Tibial artery (tissue), 4 donors: ENCODE results near the gene PLEKHH1.

Experiments used
- DNase-seq, 2 donors: peaks; one replicate each; pipeline ENCODE4 v3.0.0-alpha.2; 2019
- H3K27ac ChIP-seq, 2 donors: fragments of 200-600 bp; sonication (generic) in 1 of 2; 1 replicate in 1 of 2; 2 replicates in 1 of 2; pipeline ENCODE4 v1.5.1; 2018 to 2019; ENCODE audit warnings: mild to moderate bottlenecking in 1 of 2
- H3K27me3 ChIP-seq, 2 donors: fragments of 200-600 bp; sonication (generic) in 1 of 2; one replicate each; pipeline versions ENCODE4 v1.5.1 to v1.6.0; 2016 to 2019
- H3K36me3 ChIP-seq, 3 donors: fragments of 200-600 bp; sonication (generic) in 2 of 3; one replicate each; pipeline ENCODE4 v1.5.1; 2016 to 2019; ENCODE audit warnings: mild to moderate bottlenecking in 2 of 3
- H3K4me1 ChIP-seq, 4 donors: fragments of 200-600 bp; sonication (generic) in 2 of 4; 1 replicate in 3 of 4; 2 replicates in 1 of 4; pipeline ENCODE4 v1.5.1; 2016 to 2019
- H3K4me3 ChIP-seq, 2 donors: fragments of 200-600 bp; sonication (generic) in 1 of 2; 1 replicate in 1 of 2; 2 replicates in 1 of 2; pipeline ENCODE4 v1.5.1; 2018 to 2019; ENCODE audit warnings: mild to moderate bottlenecking in 2 of 2
- H3K9me3 ChIP-seq, 3 donors: fragments of 200-600 bp; sonication (generic) in 1 of 3; one replicate each; pipeline ENCODE4 v1.5.1; 2016 to 2019
- intact Hi-C: fragments of 100-400 bp; cut with DNase I; formaldehyde crosslinking; loops from one replicate; pipeline ENCODE4 v1.15.0; 2023; ENCODE audit warnings: low total_unique reads
- TF ChIP-seq, protein P1 (sequence below), 2 experiments: fragments of 200-600 bp in 1 of 2; fragments of 450-650 bp in 1 of 2; IDR thresholded peaks; one replicate each; pipeline ENCODE4 v1.5.1; 2017 to 2019; ENCODE audit warnings: antibody characterized with exemption in 2 of 2, mild to moderate bottlenecking in 1 of 2, moderate library complexity in 1 of 2

The PLEKHH1 gene

DNA sequence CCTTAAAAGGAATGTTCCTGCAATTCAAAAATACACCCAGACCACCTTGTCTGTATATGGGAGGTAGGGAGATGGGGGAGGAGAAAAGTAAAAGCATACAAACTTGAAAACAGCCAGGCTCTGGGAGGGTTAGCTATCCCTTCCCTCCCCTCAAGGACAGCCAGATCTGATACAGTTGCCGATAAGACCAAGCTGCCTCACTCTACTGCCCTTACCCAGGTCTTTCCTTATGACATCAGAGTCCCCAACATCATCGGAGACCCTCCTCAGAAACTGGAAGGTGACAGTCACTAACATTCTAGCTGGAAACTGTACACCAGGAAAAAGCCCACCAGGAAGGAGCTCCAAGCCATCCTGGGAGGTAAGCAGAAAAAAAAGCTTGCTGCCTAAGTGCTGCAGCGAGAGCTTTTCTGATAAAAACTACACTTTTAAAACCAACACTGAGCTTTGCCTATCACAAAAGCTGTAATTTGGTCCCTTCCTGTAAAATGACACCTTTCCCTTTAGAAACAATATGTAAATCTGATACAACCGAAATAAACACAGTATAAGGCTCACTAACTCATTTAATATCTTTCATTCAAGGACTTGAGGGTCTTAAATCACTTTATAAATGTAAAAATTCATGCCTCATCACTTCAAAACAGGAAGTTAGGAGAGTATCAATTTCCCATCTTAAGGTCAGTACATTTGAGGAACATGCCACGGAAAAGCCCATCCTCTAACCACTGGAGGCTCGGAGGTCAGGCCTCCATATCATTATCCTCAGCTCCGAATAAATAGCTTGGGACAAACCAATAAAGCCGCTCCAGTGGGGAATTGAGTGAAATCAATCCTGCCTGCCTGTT is 20.4 kb upstream of the PLEKHH1 start:
- DNase-seq: no peak
- H3K4me1 ChIP-seq: peaks cover 0 to 18% (median 13%) of the 10 kb centered on the region in 4 donors
- no peaks in the 10 kb centered on the region for H3K9me3 ChIP-seq
- TF ChIP-seq, protein P1, sequence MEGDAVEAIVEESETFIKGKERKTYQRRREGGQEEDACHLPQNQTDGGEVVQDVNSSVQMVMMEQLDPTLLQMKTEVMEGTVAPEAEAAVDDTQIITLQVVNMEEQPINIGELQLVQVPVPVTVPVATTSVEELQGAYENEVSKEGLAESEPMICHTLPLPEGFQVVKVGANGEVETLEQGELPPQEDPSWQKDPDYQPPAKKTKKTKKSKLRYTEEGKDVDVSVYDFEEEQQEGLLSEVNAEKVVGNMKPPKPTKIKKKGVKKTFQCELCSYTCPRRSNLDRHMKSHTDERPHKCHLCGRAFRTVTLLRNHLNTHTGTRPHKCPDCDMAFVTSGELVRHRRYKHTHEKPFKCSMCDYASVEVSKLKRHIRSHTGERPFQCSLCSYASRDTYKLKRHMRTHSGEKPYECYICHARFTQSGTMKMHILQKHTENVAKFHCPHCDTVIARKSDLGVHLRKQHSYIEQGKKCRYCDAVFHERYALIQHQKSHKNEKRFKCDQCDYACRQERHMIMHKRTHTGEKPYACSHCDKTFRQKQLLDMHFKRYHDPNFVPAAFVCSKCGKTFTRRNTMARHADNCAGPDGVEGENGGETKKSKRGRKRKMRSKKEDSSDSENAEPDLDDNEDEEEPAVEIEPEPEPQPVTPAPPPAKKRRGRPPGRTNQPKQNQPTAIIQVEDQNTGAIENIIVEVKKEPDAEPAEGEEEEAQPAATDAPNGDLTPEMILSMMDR (IDR thresholded peaks at IDR 0.05): no peak
- H3K27ac ChIP-seq: no peak overlapping the region
- H3K4me3 ChIP-seq: no peak overlapping the region
- H3K36me3 ChIP-seq: no peaks in the 10 kb centered on the region
- intact Hi-C loops: no loop called here
- H3K27me3 ChIP-seq: no peaks in the 10 kb centered on the region

- no peak overlapping the region for H3K27ac ChIP-seq
- peaks cover 0 to 18% (median 13%) of the 10 kb centered on the region in 4 donors for H3K4me1 ChIP-seq
- H3K27me3 ChIP-seq: peaks cover 0 to 3% of the 10 kb centered on the region in 2 donors
- H3K36me3 ChIP-seq: no peaks in the 10 kb centered on the region
- DNase-seq: no peak
- TF ChIP-seq, protein P1 (IDR thresholded peaks at IDR 0.05): no peak
- no peaks in the 10 kb centered on the region for H3K9me3 ChIP-seq
- no peak overlapping the region for H3K4me3 ChIP-seq
- intact Hi-C loops: no loop called here
These were observed 19.4 kb upstream of the PLEKHH1 start for GRCh38 chr14:67513631-67514108.

DNA sequence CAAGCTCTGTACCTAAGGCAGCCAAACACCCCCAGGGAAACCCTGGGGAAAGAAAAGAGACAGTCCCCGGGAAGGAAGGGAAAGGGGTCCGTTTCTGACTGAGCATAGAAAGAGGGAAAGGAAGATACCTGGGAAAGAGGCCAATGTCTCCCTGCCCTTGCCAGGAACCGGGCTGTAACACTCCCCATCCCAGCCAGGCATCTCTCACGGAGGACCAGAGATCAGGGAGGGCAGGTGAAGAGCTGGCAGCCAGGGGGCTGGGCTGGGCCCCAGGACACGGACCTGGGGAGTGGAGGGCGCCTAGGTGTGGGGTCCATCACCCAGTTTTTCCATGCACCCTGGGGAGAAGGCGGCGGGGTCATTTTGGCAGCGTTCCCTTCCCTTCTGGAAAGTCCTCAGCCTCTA is 18.9 kb upstream of the PLEKHH1 start:
- Histone ChIP-seq H3K4me3 (peak overlapping the region; percentile 90 to 100), H3K4me1 (peaks cover 0 to 18% (median 13%) of the 10 kb centered on the region in 4 donors), H3K9me3 (no peaks in the 10 kb centered on the region), H3K27me3 (peaks cover 0 to 9% of the 10 kb centered on the region in 2 donors), H3K27ac (peak overlapping the region; percentile 54 to 55), H3K36me3 (no peaks in the 10 kb centered on the region)
- no peak for DNase-seq
- TF ChIP-seq, protein P1 (IDR thresholded peaks at IDR 0.05): no peak
- intact Hi-C loops: no loop called here

DNA sequence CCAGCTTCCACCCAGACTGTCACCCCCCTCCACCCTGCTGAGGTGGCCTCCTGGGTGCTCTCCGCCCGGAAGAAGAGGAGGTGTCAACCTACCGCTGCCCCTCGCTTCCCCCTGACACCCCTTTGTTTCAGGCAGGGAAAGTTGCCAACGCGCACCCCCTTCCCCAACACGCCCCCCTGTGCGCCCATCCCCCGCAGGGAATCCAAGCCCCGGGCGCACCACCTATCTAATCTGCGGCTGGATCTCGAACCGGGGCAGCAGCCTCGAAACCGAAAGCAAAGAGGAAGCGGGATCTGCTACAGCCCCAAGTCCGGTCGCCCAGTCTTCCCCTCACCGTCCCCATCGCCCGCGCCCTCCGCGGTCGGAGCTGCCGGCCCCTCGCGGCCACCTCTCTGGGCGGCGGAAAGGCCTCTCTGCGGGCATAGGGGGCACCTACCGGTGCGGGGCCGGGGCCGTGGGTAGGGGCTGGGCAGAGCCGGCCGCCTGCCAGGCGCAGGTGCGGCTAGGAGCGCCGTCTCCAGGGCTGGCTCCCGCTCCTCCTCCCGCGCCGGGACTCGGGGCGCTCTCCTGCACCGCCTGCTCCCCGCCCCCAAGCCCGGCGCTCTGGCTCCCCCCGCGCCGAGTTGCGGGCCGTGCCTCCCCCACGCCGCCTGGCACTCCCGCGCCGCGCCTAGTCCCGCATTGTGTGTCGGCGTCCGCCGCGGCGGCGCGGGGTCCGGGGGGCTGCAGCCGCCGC is 18.3 kb upstream of the PLEKHH1 start:
- Histone ChIP-seq H3K9me3 (no peaks in the 10 kb centered on the region), H3K36me3 (no peaks in the 10 kb centered on the region), H3K4me1 (peaks cover 0 to 18% (median 13%) of the 10 kb centered on the region in 4 donors), H3K4me3 (peak overlapping the region; percentile 90 to 100), H3K27ac (peak overlapping the region; percentile 54 to 55), H3K27me3 (peaks cover 0 to 14% of the 10 kb centered on the region in 2 donors)
- intact Hi-C loops: no loop called here
- peak; percentile 28 to 66 for DNase-seq
- TF ChIP-seq, protein P1 (IDR thresholded peaks at IDR 0.05): no peak

- peak overlapping the region in 1 of 2 donors; percentile 54 for H3K27ac ChIP-seq
- TF ChIP-seq, protein P1 (IDR thresholded peaks at IDR 0.05): no peak
- intact Hi-C loops: no loop called here
- peak overlapping the region; percentile 90 to 100 for H3K4me3 ChIP-seq
- peak in 1 of 2 donors; percentile 63 for DNase-seq
- peaks cover 0 to 18% (median 13%) of the 10 kb centered on the region in 4 donors for H3K4me1 ChIP-seq
- no peaks in the 10 kb centered on the region for H3K9me3 ChIP-seq
- H3K36me3 ChIP-seq: no peaks in the 10 kb centered on the region
- H3K27me3 ChIP-seq: peaks cover 0 to 14% of the 10 kb centered on the region in 2 donors
These were observed 17.6 kb upstream of the PLEKHH1 start for GRCh38 chr14:67515386-67516079.
